ENCODE data around the gene PCSK6. TPM values are rescaled to one million over a fixed set of nuclear protein-coding genes. Genes with fewer than 3 reads are reported as not detected.

The PCSK6 gene
- total RNA-seq, 1 experiment from 2014 or later: 2.9 TPM

DNA sequence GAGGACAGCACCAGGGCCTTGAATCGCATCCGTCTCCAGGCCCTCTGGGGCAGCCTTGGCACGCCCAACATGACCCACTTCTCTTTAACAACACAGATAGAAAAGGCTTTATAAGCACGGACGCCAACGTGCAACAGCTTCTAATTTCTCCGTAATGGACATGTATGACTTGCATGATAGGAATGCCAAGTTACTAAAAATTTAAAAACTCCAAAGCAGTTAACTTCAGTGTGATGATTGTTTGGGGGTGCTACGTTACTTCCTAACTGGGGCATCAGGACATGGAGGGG is 163.5 kb downstream of the PCSK6 start:
- Mint-ChIP-seq H3K27me3 (ENCODE audit: low read depth) (peaks cover 13% of the 10 kb centered on the region), H3K27ac (no peak overlapping the region), H3K4me1 (peaks cover 3% of the 10 kb centered on the region), H3K4me3 (no peak overlapping the region), H3K9me3 (no peaks in the 10 kb centered on the region), H3K36me3 (no peaks in the 10 kb centered on the region)
- TF ChIP-seq, protein P1, sequence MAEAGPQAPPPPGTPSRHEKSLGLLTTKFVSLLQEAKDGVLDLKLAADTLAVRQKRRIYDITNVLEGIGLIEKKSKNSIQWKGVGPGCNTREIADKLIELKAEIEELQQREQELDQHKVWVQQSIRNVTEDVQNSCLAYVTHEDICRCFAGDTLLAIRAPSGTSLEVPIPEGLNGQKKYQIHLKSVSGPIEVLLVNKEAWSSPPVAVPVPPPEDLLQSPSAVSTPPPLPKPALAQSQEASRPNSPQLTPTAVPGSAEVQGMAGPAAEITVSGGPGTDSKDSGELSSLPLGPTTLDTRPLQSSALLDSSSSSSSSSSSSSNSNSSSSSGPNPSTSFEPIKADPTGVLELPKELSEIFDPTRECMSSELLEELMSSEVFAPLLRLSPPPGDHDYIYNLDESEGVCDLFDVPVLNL (CRISPR knock-in tag; IDR thresholded peaks at IDR 0.05; ENCODE audit: borderline replicate concordance, low read depth): no peak
- TF ChIP-seq, protein P2, sequence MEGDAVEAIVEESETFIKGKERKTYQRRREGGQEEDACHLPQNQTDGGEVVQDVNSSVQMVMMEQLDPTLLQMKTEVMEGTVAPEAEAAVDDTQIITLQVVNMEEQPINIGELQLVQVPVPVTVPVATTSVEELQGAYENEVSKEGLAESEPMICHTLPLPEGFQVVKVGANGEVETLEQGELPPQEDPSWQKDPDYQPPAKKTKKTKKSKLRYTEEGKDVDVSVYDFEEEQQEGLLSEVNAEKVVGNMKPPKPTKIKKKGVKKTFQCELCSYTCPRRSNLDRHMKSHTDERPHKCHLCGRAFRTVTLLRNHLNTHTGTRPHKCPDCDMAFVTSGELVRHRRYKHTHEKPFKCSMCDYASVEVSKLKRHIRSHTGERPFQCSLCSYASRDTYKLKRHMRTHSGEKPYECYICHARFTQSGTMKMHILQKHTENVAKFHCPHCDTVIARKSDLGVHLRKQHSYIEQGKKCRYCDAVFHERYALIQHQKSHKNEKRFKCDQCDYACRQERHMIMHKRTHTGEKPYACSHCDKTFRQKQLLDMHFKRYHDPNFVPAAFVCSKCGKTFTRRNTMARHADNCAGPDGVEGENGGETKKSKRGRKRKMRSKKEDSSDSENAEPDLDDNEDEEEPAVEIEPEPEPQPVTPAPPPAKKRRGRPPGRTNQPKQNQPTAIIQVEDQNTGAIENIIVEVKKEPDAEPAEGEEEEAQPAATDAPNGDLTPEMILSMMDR (IDR thresholded peaks at IDR 0.05): no peak
- TF ChIP-seq GABPB1 (CRISPR knock-in tag; IDR thresholded peaks at IDR 0.05) (no peak), KAT7 (CRISPR knock-in tag; IDR thresholded peaks at IDR 0.05; ENCODE audit: borderline replicate concordance) (no peak), TP53 (CRISPR knock-in tag; IDR thresholded peaks at IDR 0.05) (no peak), CREB1 (CRISPR knock-in tag; IDR thresholded peaks at IDR 0.05) (no peak), ZNF317 (CRISPR knock-in tag; IDR thresholded peaks at IDR 0.05; ENCODE audit: borderline replicate concordance, low read depth) (no peak)
- TF ChIP-seq, protein P3, sequence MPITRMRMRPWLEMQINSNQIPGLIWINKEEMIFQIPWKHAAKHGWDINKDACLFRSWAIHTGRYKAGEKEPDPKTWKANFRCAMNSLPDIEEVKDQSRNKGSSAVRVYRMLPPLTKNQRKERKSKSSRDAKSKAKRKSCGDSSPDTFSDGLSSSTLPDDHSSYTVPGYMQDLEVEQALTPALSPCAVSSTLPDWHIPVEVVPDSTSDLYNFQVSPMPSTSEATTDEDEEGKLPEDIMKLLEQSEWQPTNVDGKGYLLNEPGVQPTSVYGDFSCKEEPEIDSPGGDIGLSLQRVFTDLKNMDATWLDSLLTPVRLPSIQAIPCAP (CRISPR knock-in tag; IDR thresholded peaks at IDR 0.05): no peak
- ATAC-seq (no peak), DNase-seq (ENCODE audit: low spot score) (no peak)
- ChIA-PET POLR2A (no interaction called here), CTCF (no interaction called here)

DNA sequence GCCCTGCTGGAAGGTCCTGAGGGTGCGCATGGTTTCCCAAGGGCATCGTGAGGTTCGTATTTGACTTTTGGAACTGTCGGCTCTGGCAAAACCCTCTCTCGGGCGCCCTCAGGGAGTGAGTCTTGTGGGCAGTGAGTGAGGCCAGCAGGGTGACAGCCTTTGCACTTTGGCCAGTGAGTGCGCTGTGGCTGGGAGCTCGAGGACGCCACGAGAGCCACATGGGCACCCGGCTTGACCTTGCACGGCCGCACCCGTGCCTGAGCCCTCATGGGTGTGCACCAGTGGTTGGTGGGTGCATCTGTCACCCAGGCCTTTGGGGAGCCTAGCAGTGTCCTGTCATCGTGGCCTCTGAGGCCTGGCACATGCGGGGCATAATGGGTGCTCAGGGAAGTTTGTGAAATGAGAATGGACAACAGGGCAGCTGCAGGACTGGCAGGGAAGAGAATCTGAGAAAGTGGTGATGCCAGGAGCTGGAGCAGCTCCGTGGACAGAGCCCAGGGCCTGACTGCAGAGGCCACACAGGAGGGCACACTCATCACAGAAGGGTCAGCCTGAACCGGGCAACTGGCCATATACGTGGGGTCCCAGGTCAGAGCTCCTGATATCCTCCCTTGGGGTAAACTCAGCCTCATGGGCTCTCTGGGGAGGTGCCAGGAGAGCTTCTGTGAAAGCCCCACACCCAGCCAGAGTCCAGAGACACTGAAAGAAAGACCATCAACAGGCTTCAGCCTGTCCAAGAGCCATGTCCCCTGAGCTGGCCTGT is 164.1 kb downstream of the PCSK6 start:
- DNase-seq (ENCODE audit: low spot score): no peak
- CTCF ChIA-PET: no interaction called here
- no peak overlapping the region for H3K27ac Mint-ChIP-seq

More for the DNA sequence above, 164.1 kb downstream of the PCSK6 start:
- TF ChIP-seq ZNF423 (CRISPR knock-in tag; IDR thresholded peaks at IDR 0.05): no peak
- TF ChIP-seq ZNF232 (CRISPR knock-in tag; IDR thresholded peaks at IDR 0.05): no peak
- TF ChIP-seq, protein P4, sequence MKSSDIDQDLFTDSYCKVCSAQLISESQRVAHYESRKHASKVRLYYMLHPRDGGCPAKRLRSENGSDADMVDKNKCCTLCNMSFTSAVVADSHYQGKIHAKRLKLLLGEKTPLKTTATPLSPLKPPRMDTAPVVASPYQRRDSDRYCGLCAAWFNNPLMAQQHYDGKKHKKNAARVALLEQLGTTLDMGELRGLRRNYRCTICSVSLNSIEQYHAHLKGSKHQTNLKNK (CRISPR knock-in tag; IDR thresholded peaks at IDR 0.05): no peak
- no peak for TF ChIP-seq ZNF263 (CRISPR knock-in tag; IDR thresholded peaks at IDR 0.05; ENCODE audit: low read depth)
- no peak for TF ChIP-seq SP1 (CRISPR knock-in tag; conservative IDR thresholded peaks at IDR 0.05)
- TF ChIP-seq SMAD4 (CRISPR knock-in tag; IDR thresholded peaks at IDR 0.05): no peak
- TF ChIP-seq ATF1 (CRISPR knock-in tag; IDR thresholded peaks at IDR 0.05): no peak
- TF ChIP-seq, protein P5, sequence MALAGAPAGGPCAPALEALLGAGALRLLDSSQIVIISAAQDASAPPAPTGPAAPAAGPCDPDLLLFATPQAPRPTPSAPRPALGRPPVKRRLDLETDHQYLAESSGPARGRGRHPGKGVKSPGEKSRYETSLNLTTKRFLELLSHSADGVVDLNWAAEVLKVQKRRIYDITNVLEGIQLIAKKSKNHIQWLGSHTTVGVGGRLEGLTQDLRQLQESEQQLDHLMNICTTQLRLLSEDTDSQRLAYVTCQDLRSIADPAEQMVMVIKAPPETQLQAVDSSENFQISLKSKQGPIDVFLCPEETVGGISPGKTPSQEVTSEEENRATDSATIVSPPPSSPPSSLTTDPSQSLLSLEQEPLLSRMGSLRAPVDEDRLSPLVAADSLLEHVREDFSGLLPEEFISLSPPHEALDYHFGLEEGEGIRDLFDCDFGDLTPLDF (CRISPR knock-in tag; IDR thresholded peaks at IDR 0.05): no peak
- TF ChIP-seq, protein P6, sequence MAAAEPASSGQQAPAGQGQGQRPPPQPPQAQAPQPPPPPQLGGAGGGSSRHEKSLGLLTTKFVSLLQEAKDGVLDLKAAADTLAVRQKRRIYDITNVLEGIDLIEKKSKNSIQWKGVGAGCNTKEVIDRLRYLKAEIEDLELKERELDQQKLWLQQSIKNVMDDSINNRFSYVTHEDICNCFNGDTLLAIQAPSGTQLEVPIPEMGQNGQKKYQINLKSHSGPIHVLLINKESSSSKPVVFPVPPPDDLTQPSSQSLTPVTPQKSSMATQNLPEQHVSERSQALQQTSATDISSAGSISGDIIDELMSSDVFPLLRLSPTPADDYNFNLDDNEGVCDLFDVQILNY (CRISPR knock-in tag; IDR thresholded peaks at IDR 0.05): no peak
- no peak for TF ChIP-seq RORB (CRISPR knock-in tag; IDR thresholded peaks at IDR 0.05)
- TF ChIP-seq, protein P7, sequence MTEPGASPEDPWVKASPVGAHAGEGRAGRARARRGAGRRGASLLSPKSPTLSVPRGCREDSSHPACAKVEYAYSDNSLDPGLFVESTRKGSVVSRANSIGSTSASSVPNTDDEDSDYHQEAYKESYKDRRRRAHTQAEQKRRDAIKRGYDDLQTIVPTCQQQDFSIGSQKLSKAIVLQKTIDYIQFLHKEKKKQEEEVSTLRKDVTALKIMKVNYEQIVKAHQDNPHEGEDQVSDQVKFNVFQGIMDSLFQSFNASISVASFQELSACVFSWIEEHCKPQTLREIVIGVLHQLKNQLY (CRISPR knock-in tag; IDR thresholded peaks at IDR 0.05): no peak
- TF ChIP-seq MXD4 (CRISPR knock-in tag; IDR thresholded peaks at IDR 0.05; ENCODE audit: borderline replicate concordance): no peak
- TF ChIP-seq, protein P1 (CRISPR knock-in tag; IDR thresholded peaks at IDR 0.05; ENCODE audit: borderline replicate concordance, low read depth): no peak
- no peaks in the 10 kb centered on the region for H3K36me3 Mint-ChIP-seq
- H3K4me1 Mint-ChIP-seq: peaks cover 6% of the 10 kb centered on the region
- no peak overlapping the region for H3K4me3 Mint-ChIP-seq
- POLR2A ChIA-PET: no interaction called here
- no peaks in the 10 kb centered on the region for H3K9me3 Mint-ChIP-seq
- peaks cover 9% of the 10 kb centered on the region for H3K27me3 Mint-ChIP-seq (ENCODE audit: low read depth)
- ATAC-seq: no peak
